Right lung (tissue), 10 donors: Measurements from ENCODE around the gene HERC4. TPM values are rescaled to one million over a fixed set of nuclear protein-coding genes. Genes with fewer than 3 reads are reported as not detected.

ENCODE experiments used
- DNase-seq, 2 donors: peaks; one replicate each; pipeline ENCODE4 v3.0.0-alpha.2; 2013
- long read RNA-seq, 8 donors: transcript quantifications; one replicate each; lab custom pipeline, GENCODE V29; 2026
- polyA plus RNA-seq, 5 donors: library from polyadenylated mRNA; unstranded; fragments of 120-200 nt; gene quantifications; one replicate each; pipeline versions ENCODE4 v1.2.1 to v1.2.3, GENCODE V29; 2013; ENCODE audit warnings: inconsistent platforms in 1 of 5, low replicate concordance in 1 of 5; ENCODE audit not compliant: insufficient read length in 5 of 5, insufficient read depth in 1 of 5

Gene HERC4, protein sequence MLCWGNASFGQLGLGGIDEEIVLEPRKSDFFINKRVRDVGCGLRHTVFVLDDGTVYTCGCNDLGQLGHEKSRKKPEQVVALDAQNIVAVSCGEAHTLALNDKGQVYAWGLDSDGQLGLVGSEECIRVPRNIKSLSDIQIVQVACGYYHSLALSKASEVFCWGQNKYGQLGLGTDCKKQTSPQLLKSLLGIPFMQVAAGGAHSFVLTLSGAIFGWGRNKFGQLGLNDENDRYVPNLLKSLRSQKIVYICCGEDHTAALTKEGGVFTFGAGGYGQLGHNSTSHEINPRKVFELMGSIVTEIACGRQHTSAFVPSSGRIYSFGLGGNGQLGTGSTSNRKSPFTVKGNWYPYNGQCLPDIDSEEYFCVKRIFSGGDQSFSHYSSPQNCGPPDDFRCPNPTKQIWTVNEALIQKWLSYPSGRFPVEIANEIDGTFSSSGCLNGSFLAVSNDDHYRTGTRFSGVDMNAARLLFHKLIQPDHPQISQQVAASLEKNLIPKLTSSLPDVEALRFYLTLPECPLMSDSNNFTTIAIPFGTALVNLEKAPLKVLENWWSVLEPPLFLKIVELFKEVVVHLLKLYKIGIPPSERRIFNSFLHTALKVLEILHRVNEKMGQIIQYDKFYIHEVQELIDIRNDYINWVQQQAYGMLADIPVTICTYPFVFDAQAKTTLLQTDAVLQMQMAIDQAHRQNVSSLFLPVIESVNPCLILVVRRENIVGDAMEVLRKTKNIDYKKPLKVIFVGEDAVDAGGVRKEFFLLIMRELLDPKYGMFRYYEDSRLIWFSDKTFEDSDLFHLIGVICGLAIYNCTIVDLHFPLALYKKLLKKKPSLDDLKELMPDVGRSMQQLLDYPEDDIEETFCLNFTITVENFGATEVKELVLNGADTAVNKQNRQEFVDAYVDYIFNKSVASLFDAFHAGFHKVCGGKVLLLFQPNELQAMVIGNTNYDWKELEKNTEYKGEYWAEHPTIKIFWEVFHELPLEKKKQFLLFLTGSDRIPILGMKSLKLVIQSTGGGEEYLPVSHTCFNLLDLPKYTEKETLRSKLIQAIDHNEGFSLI
- 10 to 100 TPM; 41.1 to 67.8 (median 59.8) TPM for polyA plus RNA-seq
- long read RNA-seq, donor 1, partial matches to known transcripts: 13 of 20 reads
- long read RNA-seq, donor 1, other reads (novel, unspliced or antisense): 0 of 20 reads
- long read RNA-seq, donor 2, partial matches to known transcripts: 0 of 3 reads
- long read RNA-seq, donor 2, other reads (novel, unspliced or antisense): 0 of 3 reads
- long read RNA-seq, donor 3, partial matches to known transcripts: 11 of 12 reads
- long read RNA-seq, donor 3, other reads (novel, unspliced or antisense): 0 of 12 reads
- long read RNA-seq, donor 4, partial matches to known transcripts: 0 of 2 reads
- long read RNA-seq, donor 4, other reads (novel, unspliced or antisense): 0 of 2 reads
- long read RNA-seq, donor 5, partial matches to known transcripts: 6 of 8 reads
- long read RNA-seq, donor 5, other reads (novel, unspliced or antisense): 0 of 8 reads
- long read RNA-seq, donor 6, full-length matches to known transcripts: 8 of 22 reads
- long read RNA-seq, donor 6, partial matches to known transcripts: 14 of 22 reads
- long read RNA-seq, donor 6, other reads (novel, unspliced or antisense): 0 of 22 reads
- long read RNA-seq, donor 7, partial matches to known transcripts: 0 of 3 reads
- long read RNA-seq, donor 7, other reads (novel, unspliced or antisense): 0 of 3 reads
- long read RNA-seq, donor 8: 0 reads

DNA sequence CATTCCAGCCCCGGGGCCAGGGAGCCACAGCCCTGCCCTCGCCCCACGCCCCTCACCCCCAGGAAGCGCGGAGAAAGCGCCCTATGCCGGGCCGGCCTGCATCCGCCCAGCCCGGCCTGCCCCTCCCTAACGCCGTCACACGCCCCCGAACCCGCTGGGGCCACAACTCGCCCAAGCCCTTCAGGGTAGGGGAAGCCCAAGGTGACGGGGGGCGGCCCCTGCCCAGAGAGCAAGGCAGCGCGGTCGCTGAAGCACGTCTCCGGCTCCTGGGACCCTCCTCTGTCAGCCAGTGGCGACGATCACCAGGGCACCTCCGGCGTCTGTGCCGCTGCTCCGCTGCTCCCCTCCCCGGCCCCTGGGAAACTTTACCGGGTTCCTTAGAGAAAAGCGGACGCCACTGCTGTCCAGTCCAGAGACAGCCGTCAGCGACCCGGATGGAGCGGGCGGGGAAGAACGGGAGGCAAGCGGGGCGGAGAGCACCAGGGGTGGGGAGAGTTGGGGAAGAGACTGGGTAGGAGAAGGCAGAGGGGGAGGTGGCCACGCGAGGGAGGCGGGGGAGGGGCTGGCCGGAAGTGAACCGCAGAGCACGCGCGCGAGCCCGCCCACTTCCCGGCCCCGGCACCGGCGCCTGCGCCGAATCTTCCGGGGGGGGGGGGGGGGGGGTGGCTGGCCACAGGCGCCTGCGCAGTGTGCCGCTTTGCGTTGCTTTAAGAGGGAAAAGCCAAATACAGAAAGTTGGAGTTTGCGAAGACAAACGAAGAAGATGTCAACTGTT lies at the start of gene HERC4:
HERC4 (minus strand) TSS at position 509 of the 775 bp plus-strand sequence. CDS start 2,175 bp downstream, outside the sequence.
- peak; percentile 95 for DNase-seq

DNA sequence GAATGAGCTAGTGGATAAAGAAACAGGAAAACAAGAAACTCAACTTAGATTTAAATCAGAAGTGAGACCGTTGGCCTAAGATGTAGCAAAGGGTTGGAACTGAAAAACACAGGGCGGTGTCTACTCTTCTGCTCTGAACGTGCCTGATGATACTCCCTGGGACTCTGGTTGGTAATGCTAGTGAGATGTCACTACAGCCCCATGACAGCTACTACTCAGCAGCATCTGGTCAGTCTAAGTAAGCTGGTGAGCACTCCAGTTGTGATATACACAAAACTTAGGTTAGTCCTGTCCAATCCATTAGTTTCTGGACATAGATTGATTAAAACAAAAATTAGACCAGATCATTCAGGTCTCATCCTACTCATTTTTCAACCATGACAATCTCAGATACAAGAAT lies 49.6 kb upstream of the HERC4 start:
- no peak for DNase-seq

DNA sequence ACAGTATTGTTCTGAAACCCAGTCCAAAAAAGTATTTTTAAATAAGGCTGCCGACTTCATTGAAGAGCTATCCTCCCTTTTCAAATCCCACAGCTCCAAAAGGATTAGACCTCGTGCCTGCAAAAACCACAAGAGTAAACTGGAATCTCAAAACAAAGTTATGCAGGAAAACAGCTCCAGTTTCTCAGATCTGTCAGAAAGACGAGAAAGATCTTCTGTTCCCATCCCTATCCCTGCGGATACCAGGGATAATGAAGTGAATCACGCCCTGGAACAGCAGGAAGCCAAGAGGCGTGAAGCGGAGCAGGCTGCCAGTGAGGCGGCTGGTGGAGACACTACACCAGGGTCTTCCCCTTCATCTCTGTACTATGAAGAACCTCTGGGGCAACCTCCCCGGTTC lies 46.8 kb upstream of the HERC4 start:
- no peak for DNase-seq

DNA sequence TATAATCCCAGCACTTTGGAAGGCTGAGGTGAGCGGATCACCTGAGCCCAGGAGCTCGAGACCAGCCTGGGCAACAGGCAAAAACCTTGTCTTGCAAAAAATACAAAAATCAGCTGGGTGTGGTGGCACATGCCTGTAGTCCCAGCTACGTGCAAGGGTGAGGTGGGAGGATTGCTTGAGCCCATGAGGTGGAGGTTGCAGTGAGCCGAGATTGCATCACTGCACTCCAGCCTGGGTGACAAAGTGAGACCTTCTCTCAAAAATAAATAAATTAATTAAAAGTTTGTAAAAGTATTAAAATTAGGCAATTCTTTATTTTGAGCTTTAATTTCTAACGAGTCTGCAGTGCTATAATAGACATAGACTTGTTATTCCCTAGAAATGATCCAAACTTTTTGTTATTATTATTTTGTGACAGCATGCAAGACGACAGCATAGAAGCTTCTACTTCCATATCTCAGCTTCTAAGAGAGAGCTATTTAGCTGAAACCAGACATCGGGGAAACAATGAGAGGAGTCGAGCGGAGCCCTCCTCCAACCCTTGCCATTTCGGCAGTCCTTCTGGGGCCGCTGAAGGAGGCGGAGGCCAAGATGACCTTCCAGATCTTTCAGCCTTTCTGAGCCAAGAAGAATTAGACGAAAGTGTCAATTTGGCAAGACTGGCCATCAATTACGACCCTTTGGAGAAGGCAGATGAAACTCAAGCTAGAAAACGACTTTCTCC lies 46.1 kb upstream of the HERC4 start:
- no peak for DNase-seq

DNA sequence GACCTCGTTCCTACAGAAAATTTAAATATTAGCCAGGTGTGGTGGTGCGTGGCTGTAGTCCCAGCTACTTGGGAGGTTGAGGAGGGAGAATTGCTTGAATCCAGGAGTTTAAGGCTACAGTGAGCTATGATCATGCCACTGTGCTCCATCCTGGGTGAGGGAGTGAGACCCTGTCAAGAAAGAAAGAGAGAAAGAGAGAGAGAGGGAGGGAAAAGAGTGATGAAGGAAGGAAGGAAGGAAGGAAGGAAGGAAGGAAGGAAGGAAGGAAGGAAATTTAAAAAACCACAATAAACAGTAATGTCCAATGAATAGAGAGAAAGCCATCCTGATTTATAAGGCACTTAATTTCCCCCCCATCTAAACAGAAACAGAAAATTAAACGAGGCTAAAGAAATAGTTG lies 43.6 kb upstream of the HERC4 start:
- DNase-seq: no peak

DNA sequence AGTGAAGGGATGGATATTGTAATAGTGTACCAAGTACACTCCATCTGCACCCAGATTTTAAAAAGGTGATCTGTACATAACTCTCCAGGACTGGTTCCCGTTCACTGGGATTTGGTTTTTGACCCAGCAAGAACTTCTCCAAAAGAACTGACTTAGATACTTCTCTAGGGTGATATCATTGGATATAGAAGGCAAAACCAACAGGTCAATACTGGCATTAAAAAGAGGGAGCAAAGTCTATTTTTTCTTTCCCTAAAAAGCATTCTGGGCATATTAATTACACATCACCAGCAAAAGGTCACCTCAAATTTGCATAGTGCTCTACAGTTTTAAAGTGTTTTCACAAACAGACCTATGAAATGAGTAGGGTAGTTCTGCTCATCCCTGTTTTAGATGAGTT lies 37.8 kb upstream of the HERC4 start:
- no peak for DNase-seq

DNA sequence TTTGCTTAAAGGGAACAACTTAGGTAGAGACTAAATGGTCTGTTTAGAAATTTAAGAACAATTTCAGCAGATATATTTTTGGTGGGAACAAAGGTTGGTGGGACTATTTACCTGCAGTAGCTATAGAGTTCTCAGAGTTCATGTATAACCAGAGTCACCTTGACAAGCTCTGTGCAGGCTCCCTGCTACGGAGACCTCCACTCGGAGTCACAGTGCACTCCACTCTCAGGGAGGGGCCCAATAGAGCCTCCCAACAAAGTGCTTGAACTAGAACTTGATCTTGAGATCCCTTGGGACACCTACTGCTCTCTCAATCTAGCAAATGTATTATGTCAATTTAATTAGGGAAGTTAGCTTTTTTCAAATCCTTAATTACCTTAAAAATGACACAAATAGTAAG lies 36.5 kb upstream of the HERC4 start:
- no peak for DNase-seq

DNA sequence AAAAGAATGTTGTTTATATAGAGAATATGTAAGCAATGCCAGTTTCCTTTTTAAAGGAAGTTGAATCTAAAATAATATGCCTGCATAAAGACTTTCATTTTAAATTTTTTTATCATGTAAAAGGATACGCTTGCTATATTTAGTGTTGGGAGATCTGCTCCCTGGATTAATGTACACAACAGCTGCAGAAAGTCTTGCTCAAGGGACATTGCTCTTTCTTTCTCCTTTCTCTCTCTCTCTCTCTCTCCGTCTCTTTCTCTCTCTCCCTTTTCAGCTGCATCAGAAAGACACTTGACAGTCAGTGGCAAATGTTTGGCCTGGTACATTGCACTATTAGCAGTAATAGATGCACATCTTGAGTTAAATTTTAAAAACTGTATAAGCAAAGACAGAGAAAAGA lies 34.9 kb upstream of the HERC4 start:
- DNase-seq: peak in 1 of 2 donors; percentile 65

DNA sequence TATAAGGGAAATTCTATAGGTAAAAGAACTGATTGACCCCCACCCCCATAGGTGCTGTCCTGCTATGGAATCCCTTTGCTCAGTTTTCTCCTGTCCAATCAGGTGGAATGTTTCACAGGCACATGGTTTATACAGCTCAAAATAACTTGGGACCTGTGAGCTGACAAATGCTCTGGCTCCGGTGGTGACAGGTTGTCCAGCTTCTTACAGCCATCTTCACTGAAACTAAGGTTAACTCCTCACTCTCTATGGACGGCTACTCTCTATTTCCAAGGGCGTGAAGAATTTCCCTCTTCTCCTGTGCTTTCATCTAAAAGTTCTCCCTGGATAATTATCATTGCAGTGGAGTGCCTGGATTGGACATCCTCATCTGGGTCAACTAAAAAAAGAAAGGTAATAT lies 34.2 kb upstream of the HERC4 start, which contains the start of gene MYPN:
MYPN (plus strand) TSS at position 158 of the 400 bp plus-strand sequence. CDS start 11,951 bp downstream, outside the sequence.
- DNase-seq: no peak

DNA sequence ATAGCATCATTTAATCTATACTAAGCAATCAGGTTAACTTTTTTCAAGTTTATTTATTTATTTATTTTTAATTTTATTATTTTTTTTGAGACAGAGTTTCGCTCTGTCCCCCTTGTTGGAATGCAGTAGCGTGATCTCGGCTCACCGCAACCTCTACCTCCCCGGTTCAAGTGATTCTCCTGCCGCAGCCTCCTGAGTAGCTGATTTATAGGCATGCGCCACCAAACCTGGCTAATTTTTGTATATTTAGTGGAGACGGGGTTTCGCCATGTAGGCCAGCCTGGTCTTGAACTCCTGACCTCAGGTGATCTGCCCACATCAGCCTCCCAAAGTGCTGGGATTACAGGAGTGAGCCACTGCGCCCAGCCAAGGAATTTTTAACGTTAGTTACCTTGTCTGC lies 33.6 kb upstream of the HERC4 start:
- DNase-seq: no peak

DNA sequence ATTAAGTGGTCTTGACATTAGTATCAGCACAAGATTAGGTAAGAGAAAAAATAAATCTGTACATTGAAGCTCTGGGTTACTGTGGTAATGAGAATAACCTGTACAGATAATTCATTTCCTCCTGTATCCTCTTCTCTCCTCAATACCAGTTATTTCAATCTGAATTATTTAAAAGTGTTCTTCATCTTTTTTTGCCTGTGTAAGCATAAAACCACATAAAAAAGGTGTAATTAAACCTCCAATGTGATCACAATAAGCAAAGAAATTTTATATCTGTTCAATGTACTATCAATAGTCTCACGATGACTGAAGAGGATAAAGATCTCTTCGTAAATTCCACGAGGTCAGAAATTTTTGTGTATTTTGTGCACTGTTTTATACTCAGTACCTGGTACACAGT lies 33.0 kb upstream of the HERC4 start:
- DNase-seq: no peak

DNA sequence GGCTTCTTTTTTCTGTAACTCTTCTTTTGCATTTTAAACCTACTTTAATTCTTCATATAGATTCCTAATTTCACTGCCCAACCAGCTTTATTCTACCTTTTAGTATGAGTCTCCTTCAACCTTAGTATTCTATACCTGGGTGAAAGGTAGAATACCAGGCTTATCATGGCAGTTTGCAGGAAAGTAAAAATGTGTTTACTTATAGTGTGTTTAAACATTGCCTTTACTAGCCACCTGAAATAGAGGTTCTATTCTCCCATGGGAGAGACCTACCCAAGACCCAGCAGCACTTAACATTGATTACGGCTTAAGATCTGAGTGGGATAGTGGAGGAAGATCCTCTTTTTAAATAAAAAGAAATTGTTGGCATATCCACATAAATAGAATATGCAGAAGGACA lies 32.6 kb upstream of the HERC4 start:
- no peak for DNase-seq

DNA sequence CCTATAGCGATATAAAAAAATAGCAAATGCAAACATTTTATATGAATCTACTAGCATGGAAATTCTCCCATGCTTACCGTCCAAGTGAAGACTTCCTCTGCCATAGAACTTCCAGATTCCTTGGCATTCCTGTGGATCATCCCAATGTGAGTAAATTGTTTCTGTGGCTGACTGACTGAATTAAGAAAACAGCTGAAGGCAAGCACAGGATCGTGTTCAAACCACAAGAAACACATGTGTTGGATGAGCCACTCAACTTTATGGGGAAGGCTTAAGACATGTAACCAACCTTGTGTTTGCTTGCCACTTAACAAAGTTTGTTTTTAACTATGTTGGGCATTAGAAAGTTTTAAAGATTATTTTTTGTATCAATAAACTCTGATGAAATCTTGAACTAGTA lies 31.6 kb upstream of the HERC4 start:
- DNase-seq: no peak

DNA sequence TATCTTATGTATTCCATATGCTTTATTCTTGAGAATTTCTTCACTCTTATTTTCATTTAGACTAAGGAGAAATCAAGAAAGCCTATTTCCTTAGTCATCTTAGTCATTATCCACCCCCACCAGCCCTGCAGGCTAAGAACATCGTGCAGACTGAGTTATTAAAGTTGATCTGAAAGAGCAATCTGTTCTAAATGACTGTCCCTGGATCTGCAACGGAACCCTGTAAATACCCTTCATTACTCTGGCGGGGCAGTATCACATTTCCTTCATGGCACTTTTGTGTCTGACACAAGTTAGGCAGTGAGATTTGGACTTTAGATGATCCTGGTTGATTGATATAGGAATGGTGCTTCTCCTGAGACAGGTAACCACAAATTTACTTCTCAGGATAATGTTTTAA lies 30.7 kb upstream of the HERC4 start:
- no peak for DNase-seq

DNA sequence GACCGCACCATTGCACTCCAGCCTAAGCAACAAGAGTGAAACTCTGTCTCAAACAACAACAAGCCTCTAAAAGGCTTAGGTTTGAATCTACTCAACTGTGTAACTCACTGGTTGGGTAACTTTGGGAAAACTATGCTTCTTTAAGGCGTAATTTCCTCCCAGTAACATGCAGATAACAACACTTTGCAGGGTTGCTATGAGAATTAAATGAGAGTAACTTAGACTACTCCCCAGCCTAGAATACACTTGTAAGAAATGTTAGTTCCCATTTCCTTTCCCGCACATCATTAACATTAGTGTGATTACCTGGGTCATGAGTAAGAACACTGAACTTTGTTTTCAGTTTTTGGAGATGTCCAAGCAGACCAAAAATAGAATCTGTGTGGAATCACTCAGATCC lies 28.8 kb upstream of the HERC4 start:
- no peak for DNase-seq

DNA sequence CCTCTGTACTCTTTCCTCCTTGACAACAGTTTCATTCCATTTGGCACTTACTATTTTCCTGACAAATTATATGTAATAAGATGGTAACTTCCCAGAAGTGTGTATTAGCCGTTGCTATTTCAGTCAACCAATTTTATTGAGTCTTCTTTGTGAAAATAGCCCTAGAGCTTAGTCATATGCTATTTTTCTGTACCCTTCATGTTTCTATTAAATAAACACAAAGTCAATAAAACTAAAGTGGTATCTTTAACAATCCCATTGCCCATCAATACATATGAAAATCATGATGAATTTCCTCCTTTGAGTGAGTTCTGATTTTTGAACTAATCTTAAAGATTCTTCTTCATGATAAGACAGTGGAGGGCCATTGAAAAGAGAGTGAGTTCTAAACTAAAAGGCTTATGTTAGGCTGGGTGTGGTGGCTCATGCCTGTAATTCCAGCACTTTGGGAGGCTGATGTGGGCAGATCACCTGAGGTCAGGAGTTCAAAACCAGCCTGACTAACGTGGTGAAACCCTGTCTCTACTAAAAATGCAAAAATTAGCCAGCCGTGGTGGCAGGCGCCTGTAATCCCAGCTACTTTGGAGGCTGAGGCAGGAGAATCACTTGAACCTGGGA lies 28.3 kb upstream of the HERC4 start:
- no peak for DNase-seq

DNA sequence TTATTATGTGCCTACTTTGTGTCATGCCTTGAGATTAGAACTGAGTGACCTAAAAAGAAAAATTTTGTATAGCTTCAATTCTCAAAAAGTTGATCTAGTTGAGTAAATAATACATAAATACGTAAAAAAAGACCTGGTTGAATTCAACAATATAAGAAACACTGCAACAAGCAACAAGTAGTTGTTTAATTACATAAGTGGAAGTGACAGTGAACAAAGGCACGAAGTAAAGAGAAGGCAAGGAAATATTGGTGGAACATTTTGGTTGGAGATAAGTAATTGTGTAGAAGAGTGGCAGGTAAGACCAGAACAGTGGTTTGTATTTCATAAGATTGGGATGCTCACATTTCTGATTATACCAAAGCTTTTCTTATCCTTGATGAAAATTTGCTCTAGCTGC lies 26.0 kb upstream of the HERC4 start:
- no peak for DNase-seq

DNA sequence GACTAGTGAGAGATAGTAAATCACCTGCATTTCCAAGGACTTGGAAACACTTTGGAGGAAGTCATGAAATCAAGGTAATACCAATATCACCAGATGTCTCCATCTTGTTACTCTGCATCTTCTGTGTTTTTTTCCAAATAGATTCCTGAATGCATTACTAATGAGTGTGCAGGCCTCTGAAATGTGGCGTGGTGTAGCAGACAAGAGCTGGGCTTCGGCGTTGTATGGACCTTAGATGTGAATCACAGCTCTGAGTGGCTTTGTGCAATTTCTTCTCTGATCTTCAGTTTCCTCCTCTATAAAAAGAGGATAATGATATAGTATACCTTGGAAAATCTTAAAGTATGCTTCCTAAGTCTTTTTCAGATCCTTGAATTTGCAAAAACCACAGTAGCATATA lies 24.7 kb upstream of the HERC4 start:
- DNase-seq: no peak
